ENCODE results near the gene TARDBP. TPM values are rescaled to one million over a fixed set of nuclear protein-coding genes. Genes with fewer than 3 reads are reported as not detected.

The TARDBP gene
- 57.8 and 83.8 TPM in 2 replicates for total RNA-seq

DNA sequence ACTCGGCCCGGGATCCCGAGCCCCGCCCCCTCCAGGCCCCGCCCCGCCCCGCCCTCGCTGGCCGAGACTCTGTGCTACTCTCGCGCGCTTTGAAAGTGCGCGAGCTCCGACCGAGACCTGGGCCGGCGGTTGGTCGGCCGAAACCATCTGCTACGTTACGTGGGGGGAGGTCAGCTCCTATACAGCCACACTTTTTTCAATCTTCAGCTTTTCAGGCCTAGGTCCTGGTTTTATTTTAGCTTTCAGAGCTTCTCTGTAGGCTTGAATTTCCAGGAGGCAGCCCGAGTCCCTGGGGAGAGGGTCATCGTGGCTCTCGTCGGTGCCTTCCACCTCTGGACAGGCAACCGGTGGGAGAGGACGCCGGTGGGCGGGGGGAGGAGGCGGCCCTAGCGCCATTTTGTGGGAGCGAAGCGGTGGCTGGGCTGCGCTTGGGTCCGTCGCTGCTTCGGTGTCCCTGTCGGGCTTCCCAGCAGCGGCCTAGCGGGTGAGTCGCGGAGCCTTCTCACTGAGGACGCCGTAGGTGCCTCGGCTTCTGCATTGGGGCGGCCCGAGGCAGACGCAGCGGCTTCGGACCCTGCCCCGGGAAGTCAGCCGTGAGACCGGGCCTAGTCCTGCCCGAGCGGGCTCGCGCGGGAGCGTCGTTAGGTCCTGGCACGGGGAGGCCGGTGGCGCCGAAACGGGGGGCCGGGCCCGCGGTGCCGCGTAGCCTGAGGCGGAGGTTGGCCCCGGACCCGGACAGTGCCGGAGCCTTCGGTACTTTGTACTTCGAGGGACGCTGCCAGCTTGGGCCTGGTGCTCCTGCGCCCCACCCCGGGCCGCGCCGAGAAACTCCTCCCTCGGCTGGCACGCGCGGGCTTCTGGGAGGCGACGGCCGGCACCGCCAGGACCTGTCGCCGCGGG is at the start of gene TARDBP:
Gene TARDBP, plus strand, starts transcription at position 395 of the 900 bp plus-strand sequence. CDS start 1,074 bp downstream, outside the sequence.

DNA sequence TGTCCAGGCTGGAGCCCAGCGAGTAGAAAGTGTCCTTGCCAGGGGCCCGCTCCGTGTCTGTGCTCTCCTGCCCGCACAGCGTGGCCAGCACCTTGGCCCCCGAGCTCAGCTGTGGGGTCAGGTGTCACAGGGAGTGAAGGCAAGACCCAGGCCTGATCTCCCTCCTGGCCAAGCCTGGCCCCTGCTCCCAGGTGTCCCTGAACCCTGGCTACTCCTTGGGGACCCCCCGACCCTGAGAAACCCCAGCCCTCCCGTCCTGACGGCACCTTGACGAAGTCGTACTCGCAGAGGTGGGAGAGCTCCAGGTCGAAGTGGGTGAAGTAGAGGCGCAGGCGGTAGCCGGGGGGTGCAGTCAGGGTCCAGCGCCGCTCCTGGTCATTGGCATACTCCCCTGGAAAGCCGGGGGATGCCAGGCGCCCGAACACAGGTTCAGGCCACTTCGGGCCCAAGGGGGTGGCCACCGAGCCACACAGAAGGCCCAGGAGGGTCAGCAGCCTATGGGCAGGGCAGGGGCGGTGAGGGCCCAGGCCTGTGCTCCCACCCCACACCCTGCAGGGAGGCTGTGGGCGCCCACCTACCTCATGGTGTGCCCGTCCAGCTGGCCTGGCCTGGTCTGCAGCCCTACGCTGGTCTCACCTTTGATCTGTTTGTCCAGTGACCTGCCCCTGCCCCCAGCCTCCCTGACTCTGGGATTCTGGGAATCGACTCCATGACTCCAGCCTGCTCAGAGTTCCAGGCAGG is 34.3 kb downstream of the TARDBP start, which contains the start of gene MASP2:
Gene MASP2, minus strand, starts transcription at position 615 of the 741 bp plus-strand sequence. Its CDS starts 32 bp downstream, at position 583.

GRCh38 chr1:11059968-11060830 is 47.7 kb downstream of the TARDBP start, which contains the start of gene SRM:
Gene SRM (minus strand): TSS chr1:11060018. CDS start chr1:11059943, 75 bp downstream.

Other genes with a start within 250 kb of the TARDBP start
- gene CASZ1, start 216.0 kb upstream of the TARDBP start, total RNA-seq: 0.14 and 0.22 TPM in 2 replicates
- gene MASP2, start 34.6 kb downstream of the TARDBP start, total RNA-seq: under 0.01 TPM in 1 of 2 replicates, not detected in the other
- gene SRM, start 47.4 kb downstream of the TARDBP start, total RNA-seq: 65.0 and 68.1 TPM in 2 replicates
- gene EXOSC10, start 87.2 kb downstream of the TARDBP start, total RNA-seq: 41.6 and 94.3 TPM in 2 replicates
- 0.88 TPM in 1 of 2 replicates, not detected in the other for gene ANGPTL7, start 176.7 kb downstream of the TARDBP start, total RNA-seq
- 44.2 and 72.6 TPM in 2 replicates for gene MTOR, start 249.9 kb downstream of the TARDBP start, total RNA-seq